ENCODE results near the gene PC.
A peak's percentile ranks its signal among the peaks of the same experiment; 100 is the strongest.
"Not testable (repeated sequence)": the region's sequence is repeated elsewhere in the genome, so short reads cannot be mapped to it uniquely, and the experiment has no call there.

PC gene

GRCh38 chr11:66979336-66979980, 21.3 kb upstream of the PC start:
- no peak for DNase-seq

GRCh38 chr11:66978717-66979116, 20.5 kb upstream of the PC start:
- no peak for DNase-seq

GRCh38 chr11:66978229-66978628, 20.0 kb upstream of the PC start:
- DNase-seq: no peak

GRCh38 chr11:66976925-66977324, 18.7 kb upstream of the PC start:
- no peak for DNase-seq

- DNase-seq: no peak
Measured at GRCh38 chr11:66976028-66976467, 17.9 kb upstream of the PC start.

- no peak for DNase-seq
Measured at GRCh38 chr11:66975405-66976027, 17.3 kb upstream of the PC start.

GRCh38 chr11:66974724-66975404, 16.7 kb upstream of the PC start, which contains the start of gene C11orf86:
Gene C11orf86, plus strand, starts transcription at chr11:66975304. Its CDS starts 59 bp downstream, at chr11:66975363.
- DNase-seq: no peak

GRCh38 chr11:66973956-66974580, 15.9 kb upstream of the PC start:
- DNase-seq: no peak

GRCh38 chr11:66971488-66971887, 13.3 kb upstream of the PC start:
- DNase-seq: no peak

GRCh38 chr11:66970807-66971442, 12.7 kb upstream of the PC start:
- peak; percentile 72 for DNase-seq

- no peak for DNase-seq
Measured at GRCh38 chr11:66970371-66970806, 12.2 kb upstream of the PC start.

- no peak for DNase-seq
Measured at GRCh38 chr11:66969584-66970225, 11.5 kb upstream of the PC start.

- no peak for DNase-seq
Measured at GRCh38 chr11:66967670-66968425, 9.7 kb upstream of the PC start.

GRCh38 chr11:66966351-66966750, 8.2 kb upstream of the PC start:
- no peak for DNase-seq

GRCh38 chr11:66964495-66964894, 6.3 kb upstream of the PC start:
- DNase-seq: no peak

GRCh38 chr11:66962801-66963200, 4.6 kb upstream of the PC start:
- DNase-seq: no peak

- DNase-seq: no peak
Measured at GRCh38 chr11:66962247-66962646, 4.1 kb upstream of the PC start.

GRCh38 chr11:66961691-66962213, 3.6 kb upstream of the PC start:
- not testable (repeated sequence) for DNase-seq

GRCh38 chr11:66958956-66959274, 732 bp upstream of the PC start:
- no peak for DNase-seq

GRCh38 chr11:66957971-66958231, 282 bp downstream of the PC start:
- DNase-seq: no peak

GRCh38 chr11:66956689-66957290, 1.4 kb downstream of the PC start:
- no peak for DNase-seq
